HG03432 (cell line): ENCODE measurements around the gene SF1.

ENCODE experiments used
- ATAC-seq: cut with Tn5 transposase; IDR thresholded peaks from one replicate; pipeline ENCODE4 v1.9.1; 2021; ENCODE audit warnings: mild to moderate bottlenecking, moderate library complexity; ENCODE audit not compliant: unreplicated experiment

The SF1 gene

GRCh38 chr11:64750361-64751054, 27.8 kb downstream of the SF1 start:
- no peak for ATAC-seq

GRCh38 chr11:64747961-64748665, 30.2 kb downstream of the SF1 start:
- ATAC-seq: no peak

- ATAC-seq: no peak
These were observed 31.9 kb downstream of the SF1 start for GRCh38 chr11:64746486-64746885.

DNA sequence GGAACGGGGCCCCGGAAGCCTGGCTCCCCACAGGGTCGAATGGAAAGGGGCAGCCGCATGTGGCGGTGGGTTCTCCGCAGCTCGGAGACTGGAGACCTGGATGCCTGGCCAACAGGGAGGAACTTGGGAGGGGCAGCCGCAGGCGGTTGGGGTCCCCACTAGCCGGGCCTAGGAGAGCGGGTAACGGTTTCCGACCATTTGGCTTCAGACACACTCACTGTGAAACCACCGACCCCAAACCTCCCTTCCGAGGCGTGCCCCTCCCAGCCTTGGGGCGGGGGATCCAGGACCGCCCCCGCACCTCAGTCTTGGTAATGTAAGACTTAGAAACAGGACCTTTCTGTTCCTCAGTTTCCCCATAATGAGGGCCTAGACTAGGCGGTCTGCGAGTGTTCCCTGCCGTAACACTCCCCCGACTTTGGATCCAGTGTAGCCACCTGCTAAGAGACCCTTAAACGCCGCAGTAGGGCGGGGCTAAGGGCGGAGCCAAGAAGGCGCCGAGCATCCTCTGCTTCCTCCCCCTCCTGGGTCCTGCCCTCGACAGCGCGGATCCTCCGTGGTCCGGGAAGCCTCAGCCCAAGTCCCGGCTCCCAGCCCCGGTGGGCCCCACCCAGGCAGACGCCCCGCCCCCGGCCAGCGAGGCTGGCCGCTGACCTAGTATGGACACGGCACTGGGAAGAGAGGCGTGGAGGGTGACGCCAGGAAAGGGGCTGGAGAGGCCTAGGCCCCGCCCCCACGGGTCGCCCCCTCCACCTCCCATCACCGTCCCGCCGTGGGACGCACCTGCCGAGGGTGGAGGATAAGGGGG, 32.6 kb downstream of the SF1 start:
- ATAC-seq: no peak

DNA sequence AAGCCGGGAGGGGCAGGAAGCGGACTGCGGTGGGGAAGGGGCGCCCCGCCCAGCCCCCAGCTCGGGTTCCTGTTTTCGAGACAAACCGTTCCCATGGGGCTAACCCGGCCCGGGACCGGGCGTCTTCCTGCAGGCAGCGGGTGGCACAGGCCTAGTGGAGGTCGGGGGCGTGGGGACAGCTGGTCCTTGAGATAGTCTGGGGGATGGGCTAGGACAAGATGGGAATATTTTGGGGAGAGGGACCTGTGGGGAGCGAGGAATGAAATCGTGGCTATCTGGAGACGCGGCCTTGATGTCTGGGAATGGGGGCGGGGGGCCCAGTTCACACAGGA, 33.2 kb downstream of the SF1 start:
- ATAC-seq: no peak

- ATAC-seq: no peak
These were observed 33.7 kb downstream of the SF1 start for GRCh38 chr11:64744544-64745188.

DNA sequence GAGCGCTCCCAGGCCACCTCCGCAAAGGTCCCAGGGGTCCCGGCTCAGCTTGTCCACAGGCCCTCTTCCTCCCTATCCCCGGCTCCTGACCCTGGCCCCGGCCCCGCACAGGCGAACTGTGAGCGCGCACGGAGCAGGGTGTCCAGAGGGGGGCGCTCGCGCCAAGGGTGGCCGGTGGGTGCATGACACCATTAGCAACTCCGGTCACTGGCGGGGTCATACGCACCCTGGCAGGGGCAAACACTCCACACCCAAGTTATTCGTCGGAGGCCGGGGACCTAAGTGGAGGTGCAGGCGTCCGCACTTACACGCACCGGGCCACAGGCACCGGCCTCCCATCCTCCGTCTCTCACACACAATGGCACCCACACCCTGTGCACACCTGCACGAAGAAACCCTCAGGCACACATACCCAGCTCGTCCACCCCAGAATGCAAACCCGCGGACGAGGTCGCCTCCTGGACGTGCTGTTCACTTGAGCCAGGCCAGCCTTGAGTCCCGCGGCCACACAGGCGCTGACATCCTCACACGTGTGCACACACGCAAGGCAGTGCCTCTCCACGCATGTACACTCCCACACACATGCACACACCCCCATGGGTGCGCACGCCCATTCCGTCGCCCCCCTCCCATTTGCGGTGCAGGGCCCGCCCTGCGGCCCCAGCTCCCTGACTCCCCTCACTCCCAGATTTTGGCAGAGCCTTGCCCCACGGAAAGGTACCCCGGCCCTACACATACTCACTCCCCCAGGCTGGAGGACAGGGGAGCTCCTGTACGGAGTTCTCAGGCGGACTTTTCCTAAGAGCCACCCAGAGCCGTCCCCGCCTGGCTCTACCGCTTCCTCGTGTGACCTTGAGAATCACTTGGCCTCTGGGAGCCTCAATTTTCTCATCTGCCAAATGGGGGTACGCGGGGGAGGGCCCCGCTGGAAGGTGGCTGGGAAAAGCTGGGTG, 34.5 kb downstream of the SF1 start, which contains the start of gene RASGRP2:
Gene RASGRP2, minus strand, starts transcription at position 552 of the 953 bp plus-strand sequence. CDS start 1,276 bp downstream, outside the sequence.
- no peak for ATAC-seq

DNA sequence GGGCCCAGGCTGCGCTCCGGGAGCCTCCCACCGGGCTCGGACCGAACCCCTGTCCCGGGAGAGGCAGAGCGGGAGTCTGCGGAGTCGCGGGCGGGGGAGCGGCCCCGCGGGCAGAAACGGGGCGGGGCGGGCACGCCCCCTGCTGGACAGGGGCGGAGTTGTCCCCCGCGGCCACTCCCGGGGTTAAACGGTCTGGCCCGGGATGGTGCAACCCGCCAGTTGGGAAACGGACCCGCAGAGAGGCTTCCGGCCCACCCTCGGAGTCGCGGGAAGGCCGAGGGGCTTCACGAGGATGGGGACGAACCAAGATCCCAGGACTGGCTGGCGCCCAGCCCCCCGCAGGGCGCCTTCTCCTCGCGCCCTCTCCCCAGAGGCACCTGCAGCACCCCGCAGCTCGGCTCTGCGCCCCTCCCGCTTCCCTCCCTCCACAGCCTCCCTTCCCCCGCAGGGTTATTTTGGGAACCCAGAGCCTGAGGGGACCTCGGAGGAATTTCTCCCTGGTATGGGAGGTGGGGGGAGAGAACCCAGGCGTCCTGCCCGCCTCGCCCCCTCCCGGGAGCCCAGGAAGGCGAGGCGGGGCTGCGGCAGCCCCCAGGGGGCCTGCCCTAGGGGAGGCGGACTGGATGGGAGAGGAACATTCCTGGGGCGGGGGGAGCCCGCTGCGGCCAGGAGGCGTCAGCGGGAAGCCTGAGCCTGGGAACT, 35.3 kb downstream of the SF1 start:
- peak; percentile 49 for ATAC-seq

- peak; percentile 9 for ATAC-seq
These were observed 36.1 kb downstream of the SF1 start for GRCh38 chr11:64742087-64742888.

GRCh38 chr11:64741375-64742086, 36.8 kb downstream of the SF1 start:
- no peak for ATAC-seq

DNA sequence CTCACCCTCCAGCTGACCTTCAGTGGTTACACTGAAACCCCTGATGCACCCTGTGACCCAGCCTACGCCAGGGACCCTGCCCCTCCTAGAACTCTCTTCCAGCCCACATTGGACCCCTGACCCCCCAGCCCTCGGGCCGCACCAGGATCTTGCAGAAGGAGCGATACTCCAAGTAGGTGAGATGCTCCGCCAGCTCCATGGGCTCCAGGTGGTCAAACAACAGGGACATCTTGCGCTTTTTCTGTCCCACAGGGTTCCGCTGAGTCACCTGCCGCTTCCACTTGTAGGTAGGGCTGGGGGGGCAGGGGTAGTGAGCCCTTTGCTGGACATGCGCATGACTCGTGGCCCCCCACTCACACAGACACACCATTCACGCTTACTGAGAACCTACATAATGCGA, 38.5 kb downstream of the SF1 start:
- ATAC-seq: no peak

DNA sequence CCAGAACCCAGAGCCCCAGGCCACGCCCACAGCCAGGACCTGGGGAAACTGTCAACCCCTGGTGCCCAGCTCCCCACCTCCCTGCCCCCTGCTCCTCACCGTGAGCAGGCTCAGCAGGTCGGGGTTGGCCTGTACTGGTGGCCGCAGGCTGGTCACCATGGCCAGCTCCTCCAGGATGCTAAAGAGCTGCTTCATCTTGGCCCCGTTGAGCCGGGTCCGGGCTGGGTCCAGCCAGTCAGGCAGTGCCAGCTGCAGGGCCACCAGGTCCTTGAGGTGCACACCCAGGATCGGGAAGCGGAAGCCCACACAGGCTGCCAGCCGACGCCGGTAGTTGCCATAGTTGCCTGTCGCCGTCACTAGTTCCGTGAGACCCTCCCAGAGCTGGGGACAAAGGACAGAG, 41.7 kb downstream of the SF1 start:
- ATAC-seq: no peak

- ATAC-seq: no peak
These were observed 42.5 kb downstream of the SF1 start for GRCh38 chr11:64735725-64736259.

DNA sequence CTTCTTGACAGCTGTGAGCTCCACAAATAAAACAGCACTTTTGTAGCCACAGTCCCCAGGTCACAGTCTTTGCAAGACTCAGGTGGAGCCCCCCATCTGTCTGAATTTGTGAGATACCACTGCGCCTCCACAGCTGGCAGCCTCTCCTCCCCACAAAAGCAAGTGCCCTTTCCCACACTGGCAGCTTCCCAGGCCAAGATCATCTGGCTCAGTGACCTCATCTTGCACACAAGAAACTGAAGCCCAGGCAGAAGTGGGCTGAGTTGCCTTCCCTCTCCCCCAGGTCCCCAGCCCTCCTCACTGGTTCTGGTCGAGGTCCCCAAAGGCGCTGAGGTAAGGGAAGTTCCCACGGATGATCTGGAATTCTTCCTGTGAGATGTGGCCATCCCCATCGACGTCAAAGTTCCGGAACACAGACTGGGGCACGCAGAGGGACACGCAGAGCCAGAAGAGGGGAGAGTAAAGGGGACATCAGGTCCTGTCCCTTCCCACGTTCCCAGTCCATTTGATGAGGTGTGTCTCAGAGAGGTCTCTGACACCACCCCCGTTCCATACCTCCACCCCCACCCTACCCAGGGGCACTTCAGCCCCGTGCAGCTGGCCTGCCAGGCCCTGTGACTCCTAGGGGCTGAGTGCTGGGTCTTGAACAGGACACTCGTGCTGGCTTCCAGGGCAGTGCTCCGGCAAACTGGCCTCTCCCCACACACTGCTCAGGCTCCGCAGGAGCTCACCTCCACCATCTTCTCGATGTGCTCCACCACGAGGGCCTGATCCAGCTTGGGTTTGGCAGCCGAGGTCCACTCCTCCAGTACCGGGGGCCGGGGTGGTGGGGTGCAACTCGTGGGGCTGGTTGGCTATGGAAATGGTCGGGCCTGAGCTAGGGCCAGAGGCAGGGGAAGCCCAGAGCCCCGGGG, 43.3 kb downstream of the SF1 start:
- no peak for ATAC-seq

- ATAC-seq: no peak
These were observed 46.7 kb downstream of the SF1 start for GRCh38 chr11:64731601-64732000.

- ATAC-seq: no peak
These were observed 48.4 kb downstream of the SF1 start for GRCh38 chr11:64729851-64730382.
